SK-N-SH treated with all-trans-retinoic acid at 6 μM for 48 hours (cell line): ENCODE measurements around the gene EXD3.
A peak's percentile ranks its signal among the peaks of the same experiment; 100 is the strongest.

ENCODE experiments used
- ATAC-seq: fragments of 200-7000 bp; cut with Tn5 transposase; 3 replicates; pipeline ENCODE4 v1.9.1; 2020; ENCODE audit warnings: mild to moderate bottlenecking, moderate library complexity
- ARNTL ChIP-seq: fragments of 450-650 bp; formaldehyde crosslinking; IDR thresholded peaks from 2 replicates; pipeline ENCODE4 v1.5.0; 2020; ENCODE audit warnings: low read depth, mild to moderate bottlenecking, moderate library complexity, borderline replicate concordance
- BACH2 ChIP-seq: fragments of 250-450 bp; sonication (Bioruptor Pico); IDR thresholded peaks from 2 replicates; pipeline ENCODE4 v1.9.0; 2021; ENCODE audit warnings: mild to moderate bottlenecking, borderline replicate concordance
- CREB5 ChIP-seq: fragments of 250-450 bp; sonication (Bioruptor Pico); IDR thresholded peaks from 2 replicates; pipeline ENCODE4 v1.5.1; 2020; ENCODE audit warnings: low read depth, mild to moderate bottlenecking, moderate library complexity
- CSDC2 ChIP-seq: fragments of 250-450 bp; sonication (Bioruptor Pico); IDR thresholded peaks from 2 replicates; pipeline ENCODE4 v1.5.0; 2020; ENCODE audit warnings: mild to moderate bottlenecking, moderate library complexity
- GLIS3 ChIP-seq: fragments of 250-450 bp; sonication (Bioruptor Pico); IDR thresholded peaks from 2 replicates; pipeline ENCODE4 v1.5.0; 2020; ENCODE audit warnings: mild to moderate bottlenecking, moderate library complexity
- OSR1 ChIP-seq: fragments of 250-450 bp; sonication (Bioruptor Pico); IDR thresholded peaks from 2 replicates; pipeline ENCODE4 v1.8.0; 2022; ENCODE audit warnings: moderate library complexity, mild to moderate bottlenecking, inconsistent platforms
- POU6F1 ChIP-seq: fragments of 250-450 bp; sonication (Bioruptor Pico); IDR thresholded peaks from 2 replicates; pipeline ENCODE4 v1.8.0; 2021; ENCODE audit warnings: low read depth, mild to moderate bottlenecking, moderate library complexity, borderline replicate concordance
- PPARA ChIP-seq: fragments of 250-450 bp; sonication (Bioruptor Pico); IDR thresholded peaks from 2 replicates; pipeline ENCODE4 v1.5.0; 2020; ENCODE audit warnings: mild to moderate bottlenecking, borderline replicate concordance
- RARB ChIP-seq: fragments of 250-450 bp; sonication (Bioruptor Pico); IDR thresholded peaks from 2 replicates; pipeline ENCODE4 v1.8.0; 2021; ENCODE audit warnings: mild to moderate bottlenecking, moderate library complexity
- SNAI2 ChIP-seq: fragments of 250-450 bp; sonication (Bioruptor Pico); IDR thresholded peaks from 2 replicates; pipeline ENCODE4 v1.5.0; 2020; ENCODE audit warnings: mild to moderate bottlenecking, moderate library complexity
- TCF4 ChIP-seq: fragments of 250-450 bp; sonication (Bioruptor Pico); IDR thresholded peaks from 2 replicates; pipeline ENCODE4 v1.8.0; 2021; ENCODE audit warnings: mild to moderate bottlenecking, moderate library complexity, borderline replicate concordance
- TOX ChIP-seq: fragments of 250-450 bp; sonication (Bioruptor Pico); IDR thresholded peaks from 2 replicates; pipeline ENCODE4 v1.8.0; 2021; ENCODE audit warnings: mild to moderate bottlenecking, moderate library complexity, borderline replicate concordance
- TSHZ2 ChIP-seq: fragments of 250-450 bp; sonication (Bioruptor Pico); IDR thresholded peaks from 2 replicates; pipeline ENCODE4 v1.5.0; 2020; ENCODE audit warnings: mild to moderate bottlenecking, moderate library complexity
- ZC3H10 ChIP-seq: fragments of 250-450 bp; sonication (Bioruptor Pico); IDR thresholded peaks from 2 replicates; pipeline ENCODE4 v1.5.1; 2021; ENCODE audit warnings: mild to moderate bottlenecking, moderate library complexity
- ZFP3 ChIP-seq: fragments of 250-450 bp; sonication (Bioruptor Pico); IDR thresholded peaks from 2 replicates; pipeline ENCODE4 v1.5.0; 2020; ENCODE audit warnings: mild to moderate bottlenecking, moderate library complexity
- ZFP30 ChIP-seq: fragments of 450-650 bp; formaldehyde crosslinking; IDR thresholded peaks from 2 replicates; pipeline ENCODE4 v1.5.0; 2022; ENCODE audit warnings: mild to moderate bottlenecking, moderate library complexity
- ZNF565 ChIP-seq: fragments of 450-650 bp; formaldehyde crosslinking; conservative IDR thresholded peaks from 2 replicates; pipeline ENCODE4 v1.5.0; 2020; ENCODE audit warnings: low read depth, mild to moderate bottlenecking, moderate library complexity
- ZNF70 ChIP-seq: fragments of 450-650 bp; formaldehyde crosslinking; IDR thresholded peaks from 2 replicates; pipeline ENCODE4 v1.5.0; 2020; ENCODE audit warnings: mild to moderate bottlenecking, moderate library complexity
- TF ChIP-seq, protein P1 (sequence below): fragments of 250-450 bp; sonication (Bioruptor Pico); IDR thresholded peaks from 2 replicates; pipeline ENCODE4 v1.5.1; 2021; ENCODE audit warnings: mild to moderate bottlenecking, moderate library complexity
- TF ChIP-seq, protein P2 (sequence below): fragments of 250-450 bp; sonication (Bioruptor Pico); IDR thresholded peaks from 2 replicates; pipeline ENCODE4 v1.8.0; 2020; ENCODE audit warnings: mild to moderate bottlenecking, moderate library complexity, borderline replicate concordance

The EXD3 gene

DNA sequence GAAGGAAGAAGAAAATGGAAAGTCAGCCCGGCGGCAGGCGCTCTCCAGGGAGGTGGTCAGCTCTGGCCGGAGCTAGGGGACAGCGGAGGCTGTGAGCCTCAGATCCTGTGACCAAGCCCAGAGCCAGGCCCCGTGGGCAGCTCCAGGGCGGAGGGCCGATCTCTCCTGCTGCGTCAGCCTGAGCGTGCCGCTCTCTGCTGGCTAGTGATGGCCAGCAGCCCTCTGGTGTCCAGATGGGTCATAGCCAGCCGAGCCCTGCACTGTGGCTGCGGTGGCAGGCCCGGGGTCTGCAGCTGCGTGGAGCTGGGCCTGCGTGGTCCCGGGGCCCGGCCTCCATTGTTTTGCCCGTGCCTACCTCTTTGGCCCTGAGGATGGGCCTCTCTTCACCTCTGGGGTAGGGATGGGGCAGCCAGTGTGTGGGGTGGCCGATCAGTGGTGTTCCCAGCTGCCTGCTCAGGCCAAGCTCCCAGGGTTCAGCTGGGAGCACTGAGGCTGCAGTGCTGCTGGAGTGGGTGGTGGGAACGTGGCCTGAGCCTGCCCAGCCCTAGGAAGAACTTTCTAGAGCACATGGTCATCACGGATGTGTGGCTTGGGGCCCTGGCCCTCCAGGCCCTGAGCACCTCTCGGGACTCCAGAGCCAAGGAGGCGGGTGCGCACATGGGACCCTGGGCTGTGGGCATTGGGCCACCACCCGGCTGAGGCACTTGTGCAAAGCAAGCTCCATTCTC, 103.8 kb downstream of the EXD3 start:
- TF ChIP-seq ZFP30 (CRISPR knock-in tag) (no peak), ZNF565 (CRISPR knock-in tag) (no peak), ZC3H10 (CRISPR knock-in tag) (no peak), POU6F1 (CRISPR knock-in tag) (no peak), CREB5 (CRISPR knock-in tag) (no peak), ARNTL (no peak), PPARA (CRISPR knock-in tag) (no peak), OSR1 (no peak), SNAI2 (CRISPR knock-in tag) (no peak), GLIS3 (CRISPR knock-in tag) (no peak), TSHZ2 (no peak), TOX (CRISPR knock-in tag) (no peak)
- TF ChIP-seq, protein P1, sequence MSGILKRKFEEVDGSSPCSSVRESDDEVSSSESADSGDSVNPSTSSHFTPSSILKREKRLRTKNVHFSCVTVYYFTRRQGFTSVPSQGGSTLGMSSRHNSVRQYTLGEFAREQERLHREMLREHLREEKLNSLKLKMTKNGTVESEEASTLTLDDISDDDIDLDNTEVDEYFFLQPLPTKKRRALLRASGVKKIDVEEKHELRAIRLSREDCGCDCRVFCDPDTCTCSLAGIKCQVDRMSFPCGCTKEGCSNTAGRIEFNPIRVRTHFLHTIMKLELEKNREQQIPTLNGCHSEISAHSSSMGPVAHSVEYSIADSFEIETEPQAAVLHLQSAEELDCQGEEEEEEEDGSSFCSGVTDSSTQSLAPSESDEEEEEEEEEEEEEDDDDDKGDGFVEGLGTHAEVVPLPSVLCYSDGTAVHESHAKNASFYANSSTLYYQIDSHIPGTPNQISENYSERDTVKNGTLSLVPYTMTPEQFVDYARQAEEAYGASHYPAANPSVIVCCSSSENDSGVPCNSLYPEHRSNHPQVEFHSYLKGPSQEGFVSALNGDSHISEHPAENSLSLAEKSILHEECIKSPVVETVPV (CRISPR knock-in tag) = no peak
- TF ChIP-seq, protein P2, sequence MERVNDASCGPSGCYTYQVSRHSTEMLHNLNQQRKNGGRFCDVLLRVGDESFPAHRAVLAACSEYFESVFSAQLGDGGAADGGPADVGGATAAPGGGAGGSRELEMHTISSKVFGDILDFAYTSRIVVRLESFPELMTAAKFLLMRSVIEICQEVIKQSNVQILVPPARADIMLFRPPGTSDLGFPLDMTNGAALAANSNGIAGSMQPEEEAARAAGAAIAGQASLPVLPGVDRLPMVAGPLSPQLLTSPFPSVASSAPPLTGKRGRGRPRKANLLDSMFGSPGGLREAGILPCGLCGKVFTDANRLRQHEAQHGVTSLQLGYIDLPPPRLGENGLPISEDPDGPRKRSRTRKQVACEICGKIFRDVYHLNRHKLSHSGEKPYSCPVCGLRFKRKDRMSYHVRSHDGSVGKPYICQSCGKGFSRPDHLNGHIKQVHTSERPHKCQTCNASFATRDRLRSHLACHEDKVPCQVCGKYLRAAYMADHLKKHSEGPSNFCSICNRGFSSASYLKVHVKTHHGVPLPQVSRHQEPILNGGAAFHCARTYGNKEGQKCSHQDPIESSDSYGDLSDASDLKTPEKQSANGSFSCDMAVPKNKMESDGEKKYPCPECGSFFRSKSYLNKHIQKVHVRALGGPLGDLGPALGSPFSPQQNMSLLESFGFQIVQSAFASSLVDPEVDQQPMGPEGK (CRISPR knock-in tag) = no peak
- ATAC-seq = peak; percentile 37; the same call in 2 of the 3 replicates

DNA sequence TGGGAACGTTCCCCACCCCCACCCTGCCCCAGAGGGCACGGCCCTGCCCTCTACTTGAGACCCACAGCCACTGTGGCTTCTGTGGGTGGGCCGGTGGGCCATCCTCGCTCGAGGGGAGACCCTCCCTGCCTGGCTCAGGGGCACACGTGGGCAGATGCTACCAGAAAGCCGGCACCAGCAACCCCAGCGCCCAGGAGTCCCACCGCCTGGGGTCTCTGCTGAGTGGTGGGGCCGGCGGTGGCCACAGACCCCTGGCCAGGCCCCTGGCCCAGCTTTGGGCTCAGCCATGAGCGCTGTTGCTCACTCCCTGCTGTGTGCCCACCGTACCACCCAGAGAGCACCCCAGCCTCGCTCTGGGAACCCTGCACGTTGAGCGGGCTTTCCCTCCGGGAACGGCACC, 104.4 kb downstream of the EXD3 start:
- ATAC-seq = no peak
- TF ChIP-seq TOX (CRISPR knock-in tag) (no peak), ZNF70 (CRISPR knock-in tag) (no peak), OSR1 (no peak), TSHZ2 (no peak), CREB5 (CRISPR knock-in tag) (no peak), BACH2 (no peak), PPARA (CRISPR knock-in tag) (no peak), SNAI2 (CRISPR knock-in tag) (no peak), RARB (no peak), GLIS3 (CRISPR knock-in tag) (no peak), ZNF565 (CRISPR knock-in tag) (no peak), ZFP3 (CRISPR knock-in tag) (no peak), ZC3H10 (CRISPR knock-in tag) (no peak), TCF4 (CRISPR knock-in tag) (no peak), CSDC2 (CRISPR knock-in tag) (no peak), ARNTL (no peak)
- TF ChIP-seq, protein P2 (CRISPR knock-in tag) = no peak
- TF ChIP-seq, protein P1 (CRISPR knock-in tag) = no peak
